Activated CD8-positive, alpha-beta T cell treated with anti-CD3 and anti-CD28 coated beads for 36 hours (primary cell): ENCODE data around the gene LCE1D. TPM values are rescaled to one million over a fixed set of nuclear protein-coding genes. Genes with fewer than 3 reads are reported as not detected.

Experiments used
- ATAC-seq: fragments of 200-7000 bp; cut with Tn5 transposase; one replicate; pipeline ENCODE4 v1.10.0; 2021; ENCODE audit warnings: mild to moderate bottlenecking, moderate library complexity
- CTCF ChIA-PET: fragments of 350-600 bp; sonication (Branson Sonifier 250); formaldehyde crosslinking; loops from one replicate; lab custom pipeline; 2021; ENCODE audit warnings: antibody characterized with exemption; lab: Charles Lee
- POLR2A ChIA-PET: fragments of 350-600 bp; sonication (Branson Sonifier 250); formaldehyde crosslinking; loops from one replicate; lab custom pipeline; 2021; ENCODE audit warnings: antibody characterized with exemption; lab: Charles Lee
- DNase-seq: peaks from one replicate; pipeline ENCODE4 v3.0.0-alpha.2; 2020
- H3K27ac Mint-ChIP-seq: one replicate; pipeline ENCODE4 v1.8.0; 2021; ENCODE audit warnings: mild to moderate bottlenecking, mixed read lengths
- H3K27me3 Mint-ChIP-seq: one replicate; pipeline ENCODE4 v1.8.0; 2021; ENCODE audit warnings: mixed read lengths
- H3K36me3 Mint-ChIP-seq: one replicate; pipeline ENCODE4 v1.8.0; 2021; ENCODE audit warnings: low read depth, mixed read lengths
- H3K4me1 Mint-ChIP-seq: one replicate; pipeline ENCODE4 v1.8.0; 2021; ENCODE audit warnings: low read depth, mixed read lengths
- H3K4me3 Mint-ChIP-seq: one replicate; pipeline ENCODE4 v1.8.0; 2021; ENCODE audit warnings: mild to moderate bottlenecking, moderate library complexity, mixed read lengths
- H3K9me3 Mint-ChIP-seq: one replicate; pipeline ENCODE4 v1.8.0; 2021; ENCODE audit warnings: mixed read lengths
- intact Hi-C: fragments of 100-400 bp; cut with micrococcal nuclease; formaldehyde crosslinking; loops from one replicate; pipeline ENCODE4 v1.10.0; 2022
- total RNA-seq, 2 experiments: library from RNA; stranded (reverse); gene quantifications; one replicate each; pipeline ENCODE4 v1.2.3, GENCODE V29; 2021
- TF ChIP-seq, protein P1 (sequence below): fragments of 200-600 bp; IDR thresholded peaks from one replicate; pipeline ENCODE4 v1.8.0; 2022; ENCODE audit warnings: antibody characterized with exemption, mild to moderate bottlenecking

LCE1D gene
- total RNA-seq, 2 experiments from 2014 or later: not detected

DNA sequence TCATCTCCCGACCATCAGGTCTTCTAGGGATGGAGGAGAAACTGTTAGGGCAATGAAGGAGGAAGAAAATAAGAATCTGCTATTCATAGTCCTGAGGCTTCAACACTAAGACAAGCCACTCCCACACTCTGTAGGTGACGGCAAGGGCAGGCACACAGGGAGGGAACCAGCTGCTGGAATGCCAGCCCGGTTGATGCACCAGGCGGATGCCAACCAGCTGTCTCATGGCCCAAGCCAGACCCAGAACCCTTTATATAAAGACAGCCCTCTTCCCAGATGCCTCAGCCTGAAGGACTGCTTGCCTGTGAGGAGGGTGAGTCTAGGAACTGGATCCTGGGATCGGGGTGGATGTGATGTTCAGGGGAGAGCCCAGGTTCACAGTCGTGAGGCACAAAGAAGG lies 38.8 kb upstream of the LCE1D start, which contains the start of gene KPRP:
TSS of gene KPRP (plus strand) at position 279 of the 400 bp plus-strand sequence. CDS start 1,564 bp downstream, outside the sequence.
- Mint-ChIP-seq H3K4me3 (no peak within 1 kb of the TSS), H3K4me1 (no peaks in the 10 kb centered on the region), H3K9me3 (no peaks in the 10 kb centered on the region), H3K27me3 (peaks cover 24% of the 10 kb centered on the region), H3K36me3 (no peaks in the 10 kb centered on the region), H3K27ac (no peak within 1 kb of the TSS)
- ChIA-PET POLR2A (no interaction called here), CTCF (no interaction called here)
- DNase-seq (no peak), ATAC-seq (no peak)
- TF ChIP-seq, protein P1, sequence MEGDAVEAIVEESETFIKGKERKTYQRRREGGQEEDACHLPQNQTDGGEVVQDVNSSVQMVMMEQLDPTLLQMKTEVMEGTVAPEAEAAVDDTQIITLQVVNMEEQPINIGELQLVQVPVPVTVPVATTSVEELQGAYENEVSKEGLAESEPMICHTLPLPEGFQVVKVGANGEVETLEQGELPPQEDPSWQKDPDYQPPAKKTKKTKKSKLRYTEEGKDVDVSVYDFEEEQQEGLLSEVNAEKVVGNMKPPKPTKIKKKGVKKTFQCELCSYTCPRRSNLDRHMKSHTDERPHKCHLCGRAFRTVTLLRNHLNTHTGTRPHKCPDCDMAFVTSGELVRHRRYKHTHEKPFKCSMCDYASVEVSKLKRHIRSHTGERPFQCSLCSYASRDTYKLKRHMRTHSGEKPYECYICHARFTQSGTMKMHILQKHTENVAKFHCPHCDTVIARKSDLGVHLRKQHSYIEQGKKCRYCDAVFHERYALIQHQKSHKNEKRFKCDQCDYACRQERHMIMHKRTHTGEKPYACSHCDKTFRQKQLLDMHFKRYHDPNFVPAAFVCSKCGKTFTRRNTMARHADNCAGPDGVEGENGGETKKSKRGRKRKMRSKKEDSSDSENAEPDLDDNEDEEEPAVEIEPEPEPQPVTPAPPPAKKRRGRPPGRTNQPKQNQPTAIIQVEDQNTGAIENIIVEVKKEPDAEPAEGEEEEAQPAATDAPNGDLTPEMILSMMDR: no peak
- intact Hi-C loops: no loop called here

DNA sequence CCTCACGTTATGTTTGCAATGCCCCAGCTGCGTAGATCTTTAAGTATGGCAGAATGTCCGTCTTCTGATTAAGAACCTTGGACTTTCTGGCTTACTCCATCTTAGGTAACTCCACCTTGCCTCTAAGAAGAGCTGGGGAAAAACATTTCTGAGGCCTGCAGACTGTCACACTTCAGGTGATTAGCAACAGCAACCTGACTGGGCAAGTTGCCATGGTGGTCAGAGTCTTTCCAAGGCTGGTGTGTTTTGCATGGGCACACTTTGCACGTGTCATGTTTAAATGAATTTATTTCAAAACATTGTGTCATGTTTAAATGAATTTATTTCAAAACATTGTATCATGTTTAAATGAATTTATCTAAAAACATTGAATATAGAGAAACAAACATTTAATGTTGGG lies 37.9 kb upstream of the LCE1D start:
- no peaks in the 10 kb centered on the region for H3K4me1 Mint-ChIP-seq
- no peak for ATAC-seq

DNA sequence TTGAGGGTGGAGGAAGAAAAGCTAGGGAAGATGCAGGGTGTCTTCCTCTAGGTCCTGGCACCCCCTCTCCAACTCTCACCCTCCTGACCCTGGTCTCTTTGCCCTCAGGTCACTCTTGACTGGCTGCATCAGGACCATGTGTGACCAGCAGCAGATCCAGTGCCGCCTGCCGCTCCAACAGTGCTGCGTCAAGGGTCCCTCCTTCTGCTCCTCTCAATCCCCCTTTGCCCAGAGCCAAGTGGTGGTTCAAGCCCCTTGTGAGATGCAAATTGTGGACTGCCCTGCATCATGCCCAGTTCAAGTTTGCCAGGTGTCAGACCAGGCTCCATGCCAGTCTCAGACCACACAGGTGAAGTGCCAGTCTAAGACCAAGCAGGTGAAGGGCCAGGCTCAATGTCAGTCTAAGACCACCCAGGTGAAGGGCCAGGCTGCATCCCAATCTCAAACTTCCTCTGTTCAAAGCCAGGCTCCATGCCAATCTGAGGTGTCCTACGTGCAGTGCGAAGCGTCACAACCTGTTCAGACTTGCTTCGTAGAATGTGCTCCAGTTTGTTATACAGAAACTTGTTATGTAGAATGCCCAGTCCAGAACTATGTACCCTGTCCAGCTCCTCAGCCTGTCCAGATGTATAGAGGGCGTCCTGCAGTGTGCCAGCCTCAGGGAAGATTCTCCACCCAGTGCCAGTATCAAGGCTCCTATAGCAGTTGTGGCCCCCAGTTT lies 36.9 kb upstream of the LCE1D start:
- intact Hi-C loops: no loop called here
- TF ChIP-seq, protein P1: no peak
- ChIA-PET CTCF (no interaction called here), POLR2A (no interaction called here)
- ATAC-seq (no peak), DNase-seq (no peak)
- H3K4me1 Mint-ChIP-seq: no peaks in the 10 kb centered on the region
- no peaks in the 10 kb centered on the region for H3K36me3 Mint-ChIP-seq
- no peak overlapping the region for H3K27ac Mint-ChIP-seq
- H3K4me3 Mint-ChIP-seq: no peak overlapping the region
- no peaks in the 10 kb centered on the region for H3K9me3 Mint-ChIP-seq
- H3K27me3 Mint-ChIP-seq: peaks cover 21% of the 10 kb centered on the region

More for the DNA sequence above, 37.9 kb upstream of the LCE1D start:
- H3K9me3 Mint-ChIP-seq: no peaks in the 10 kb centered on the region
- H3K4me3 Mint-ChIP-seq: no peak overlapping the region
- intact Hi-C loops: no loop called here
- H3K27me3 Mint-ChIP-seq: peaks cover 24% of the 10 kb centered on the region
- TF ChIP-seq, protein P1: no peak
- POLR2A ChIA-PET: no interaction called here
- H3K36me3 Mint-ChIP-seq: no peaks in the 10 kb centered on the region
- no peak for DNase-seq
- H3K27ac Mint-ChIP-seq: no peak overlapping the region
- CTCF ChIA-PET: no interaction called here

DNA sequence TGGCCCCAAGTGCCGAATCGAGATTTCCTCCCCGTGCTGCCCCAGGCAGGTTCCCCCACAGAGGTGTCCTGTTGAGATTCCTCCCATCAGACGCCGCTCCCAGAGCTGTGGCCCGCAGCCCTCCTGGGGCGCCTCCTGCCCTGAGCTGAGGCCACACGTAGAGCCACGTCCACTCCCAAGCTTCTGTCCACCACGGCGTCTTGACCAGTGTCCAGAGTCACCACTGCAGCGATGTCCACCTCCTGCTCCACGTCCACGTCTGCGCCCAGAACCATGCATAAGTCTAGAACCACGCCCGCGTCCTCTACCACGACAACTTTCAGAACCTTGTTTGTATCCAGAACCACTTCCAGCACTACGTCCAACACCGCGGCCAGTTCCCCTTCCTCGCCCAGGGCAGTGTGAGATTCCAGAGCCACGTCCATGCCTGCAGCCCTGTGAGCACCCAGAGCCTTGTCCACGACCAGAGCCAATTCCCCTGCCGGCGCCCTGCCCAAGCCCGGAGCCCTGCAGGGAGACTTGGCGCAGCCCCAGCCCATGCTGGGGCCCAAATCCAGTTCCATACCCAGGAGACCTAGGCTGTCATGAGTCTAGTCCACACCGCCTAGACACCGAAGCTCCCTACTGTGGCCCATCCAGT lies 35.9 kb upstream of the LCE1D start:
- DNase-seq (no peak), ATAC-seq (no peak)
- H3K4me3 Mint-ChIP-seq: no peak overlapping the region
- H3K27ac Mint-ChIP-seq: no peak overlapping the region
- H3K27me3 Mint-ChIP-seq: peaks cover 18% of the 10 kb centered on the region
- intact Hi-C loops: no loop called here
- H3K4me1 Mint-ChIP-seq: no peaks in the 10 kb centered on the region
- TF ChIP-seq, protein P1: no peak
- no peaks in the 10 kb centered on the region for H3K36me3 Mint-ChIP-seq
- no peaks in the 10 kb centered on the region for H3K9me3 Mint-ChIP-seq
- ChIA-PET CTCF (no interaction called here), POLR2A (no interaction called here)

DNA sequence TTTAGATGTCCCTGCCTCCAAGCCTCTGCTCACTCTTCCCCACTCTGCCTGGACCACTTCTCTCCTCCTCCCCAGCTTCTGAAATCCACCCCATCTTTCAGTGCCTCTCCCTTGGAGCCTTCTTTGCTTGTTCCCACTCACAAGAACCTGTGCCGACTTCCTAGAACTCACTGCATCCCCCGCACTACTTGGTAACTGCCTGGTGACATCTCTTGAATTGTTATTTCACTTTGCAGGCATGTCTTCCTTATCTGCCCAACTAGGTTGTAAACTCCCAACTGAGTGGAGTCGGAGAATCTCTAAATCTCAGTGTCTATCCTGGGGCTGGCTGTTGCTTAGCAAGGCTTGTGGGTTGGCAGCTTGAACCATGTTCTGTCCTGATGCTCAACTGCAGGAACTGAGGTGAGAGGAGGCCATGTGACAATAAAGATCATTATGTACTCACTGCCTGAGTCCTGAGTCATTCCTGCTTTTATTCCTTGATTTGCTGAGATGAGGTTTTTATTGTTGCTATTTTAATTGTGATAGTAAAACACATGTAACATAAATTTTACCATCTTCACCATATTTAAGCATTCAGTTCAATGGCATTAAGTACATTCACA lies 34.8 kb upstream of the LCE1D start:
- no peak overlapping the region for H3K4me3 Mint-ChIP-seq
- intact Hi-C loops: no loop called here
- H3K9me3 Mint-ChIP-seq: no peaks in the 10 kb centered on the region
- peaks cover 18% of the 10 kb centered on the region for H3K27me3 Mint-ChIP-seq
- no peak overlapping the region for H3K27ac Mint-ChIP-seq
- DNase-seq (no peak), ATAC-seq (no peak)
- H3K36me3 Mint-ChIP-seq: no peaks in the 10 kb centered on the region
- CTCF ChIA-PET: no interaction called here
- TF ChIP-seq, protein P1: no peak
- H3K4me1 Mint-ChIP-seq: no peaks in the 10 kb centered on the region
- POLR2A ChIA-PET: no interaction called here
